ENCODE data around the gene EFHC1. TPM values are rescaled to one million over a fixed set of nuclear protein-coding genes. Genes with fewer than 3 reads are reported as not detected.

The EFHC1 gene
- total RNA-seq, 1 donor from 2014 or later, result 16.0 TPM

Other genes with a start within 250 kb of the EFHC1 start
- gene IL17A, start 234.0 kb upstream of the EFHC1 start, total RNA-seq, result not detected in 2 replicates
- not detected in 2 replicates for gene IL17F, start 175.8 kb upstream of the EFHC1 start, total RNA-seq
- gene MCM3, start 135.6 kb upstream of the EFHC1 start, total RNA-seq, result 37.6 and 45.4 TPM in 2 replicates
- 13.8 and 14.9 TPM in 2 replicates for gene PAQR8, start 58.2 kb upstream of the EFHC1 start, total RNA-seq
- gene TRAM2, start 156.7 kb downstream of the EFHC1 start, total RNA-seq, result 92.5 and 99.0 TPM in 2 replicates

All from glomerular endothelial cell (primary cell).